ENCODE results near the gene TMEM234.

Gene TMEM234

DNA sequence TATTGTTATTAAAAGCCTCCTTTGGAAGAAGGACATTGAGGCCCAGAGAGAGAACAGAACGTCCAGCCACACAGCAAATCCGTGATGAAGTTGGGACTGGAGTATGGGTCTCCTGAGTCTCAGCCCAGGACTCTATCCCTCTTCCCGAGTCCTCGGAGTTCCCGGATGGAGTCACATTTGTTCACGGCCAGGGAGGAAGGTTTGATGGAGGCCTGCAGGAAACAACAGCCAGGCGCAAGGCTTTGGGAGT is 43.0 kb downstream of the TMEM234 start:
- peaks cover 26% of the 10 kb centered on the region for H3K4me1 ChIP-seq (ENCODE audit: control insufficient read depth, insufficient read depth, low read length)

DNA sequence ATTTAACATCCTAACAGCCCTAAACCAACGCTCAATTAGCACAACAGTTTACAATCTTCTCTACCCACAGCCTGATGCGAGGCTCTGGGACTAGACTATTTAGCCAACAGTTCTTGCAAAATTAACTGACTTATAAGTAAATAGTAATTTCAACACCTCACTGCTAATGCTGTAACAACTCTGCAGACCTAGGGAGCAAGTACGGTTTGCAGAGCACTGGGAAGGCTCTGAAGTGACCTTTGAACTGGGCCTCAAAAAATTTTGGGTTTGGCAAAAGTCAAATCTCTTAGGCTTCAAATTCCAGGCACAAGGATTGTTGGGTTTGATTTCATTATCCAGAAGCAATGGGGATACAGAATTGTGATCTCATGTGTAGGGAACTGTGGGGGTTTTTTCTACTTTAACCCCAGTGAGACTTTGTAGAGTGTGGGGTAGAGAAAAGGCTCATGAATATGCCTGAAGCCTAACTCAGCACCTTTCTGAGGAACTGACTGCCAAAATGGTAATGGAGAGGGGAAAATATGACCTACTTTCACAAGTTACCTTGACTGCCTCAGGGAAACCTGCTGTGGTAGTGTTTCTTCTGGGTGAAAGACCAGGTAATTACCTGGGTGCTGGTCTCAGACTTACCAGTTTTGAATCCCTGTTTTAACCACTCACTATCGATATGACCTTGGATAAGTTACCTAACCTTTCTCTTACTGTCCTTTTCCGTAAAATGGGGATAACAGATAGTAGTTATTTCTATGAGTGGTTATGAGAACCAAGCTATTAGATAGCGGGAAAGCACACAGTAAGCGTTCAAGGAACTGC is 43.6 kb downstream of the TMEM234 start:
- Histone ChIP-seq H3K36me3 (ENCODE audit: control insufficient read depth, insufficient read depth, low read length) (no peaks in the 10 kb centered on the region), H3K4me1 (ENCODE audit: control insufficient read depth, insufficient read depth, low read length) (peaks cover 26% of the 10 kb centered on the region), H3K27me3 (ENCODE audit: control insufficient read depth, insufficient read depth, low read length) (no peaks in the 10 kb centered on the region), H3K4me3 (ENCODE audit: low read length) (peak overlapping the region; percentile 61), H3K9ac (ENCODE audit: low read length) (peak overlapping the region; percentile 93), H3K9me3 (ENCODE audit: control insufficient read depth, low read length) (no peaks in the 10 kb centered on the region)

More for the DNA sequence above, 43.0 kb downstream of the TMEM234 start:
- H3K27me3 ChIP-seq (ENCODE audit: control insufficient read depth, insufficient read depth, low read length), result no peaks in the 10 kb centered on the region
- H3K9me3 ChIP-seq (ENCODE audit: control insufficient read depth, low read length), result no peaks in the 10 kb centered on the region
- H3K36me3 ChIP-seq (ENCODE audit: control insufficient read depth, insufficient read depth, low read length), result no peaks in the 10 kb centered on the region
- H3K4me3 ChIP-seq (ENCODE audit: low read length), result peak overlapping the region; percentile 61
- peak overlapping the region; percentile 93 for H3K9ac ChIP-seq (ENCODE audit: low read length)

DNA sequence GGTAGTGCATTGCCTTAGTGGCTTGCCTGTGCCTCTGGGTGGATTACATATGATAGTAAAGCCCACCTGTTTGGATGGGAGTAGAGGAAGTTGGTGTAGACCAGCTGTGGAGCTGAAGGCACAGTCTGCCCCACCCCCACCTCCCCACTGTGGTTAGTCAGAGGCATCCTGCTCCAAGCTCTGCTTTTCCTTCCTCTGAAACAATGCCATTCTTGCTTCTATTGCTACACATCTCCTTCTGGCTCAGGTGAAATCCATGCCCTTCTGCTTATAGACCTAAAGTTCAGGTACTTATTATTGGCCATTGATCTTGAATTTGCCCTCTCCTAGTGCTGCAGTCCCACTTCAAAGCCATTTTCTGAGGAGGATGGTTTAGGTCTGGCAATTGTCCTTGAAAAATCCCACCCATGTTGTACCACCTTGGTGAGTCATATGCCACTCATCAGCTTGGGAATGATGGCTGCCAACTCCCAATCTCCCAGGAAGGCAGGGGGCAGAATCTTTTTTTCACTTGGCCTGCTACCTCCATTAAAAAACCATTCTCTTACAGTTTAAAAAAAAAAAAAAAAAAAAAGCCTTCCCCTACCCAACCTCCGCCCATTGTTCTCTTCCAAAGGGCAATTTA is 49.4 kb downstream of the TMEM234 start:
- no peaks in the 10 kb centered on the region for H3K4me1 ChIP-seq (ENCODE audit: control insufficient read depth, insufficient read depth, low read length)
- peaks cover 13% of the 10 kb centered on the region for H3K36me3 ChIP-seq (ENCODE audit: control insufficient read depth, insufficient read depth, low read length)
- H3K4me3 ChIP-seq (ENCODE audit: low read length), result no peak overlapping the region
- H3K9me3 ChIP-seq (ENCODE audit: control insufficient read depth, low read length), result no peaks in the 10 kb centered on the region
- H3K27me3 ChIP-seq (ENCODE audit: control insufficient read depth, insufficient read depth, low read length), result no peaks in the 10 kb centered on the region
- no peak overlapping the region for H3K9ac ChIP-seq (ENCODE audit: low read length)

DNA sequence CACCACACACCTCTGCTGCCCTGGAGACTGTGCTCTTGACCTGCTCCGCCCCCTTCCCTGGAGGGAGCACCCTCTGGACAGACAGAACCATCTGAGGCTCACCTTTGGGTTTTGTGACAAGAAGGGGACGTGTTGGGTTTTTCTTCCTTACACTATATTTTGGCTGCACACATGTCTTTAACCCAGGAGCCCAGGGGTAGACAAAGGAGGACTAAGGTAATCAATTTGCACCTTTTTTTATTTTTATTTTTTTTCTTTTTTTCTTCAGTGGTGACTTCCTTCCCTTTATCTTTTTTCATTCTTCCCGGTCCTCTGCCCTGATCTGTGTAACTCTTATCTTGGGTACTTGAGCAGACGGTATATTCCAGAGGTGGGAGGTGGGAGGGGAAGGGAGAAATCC is 51.2 kb downstream of the TMEM234 start:
- H3K27me3 ChIP-seq (ENCODE audit: control insufficient read depth, insufficient read depth, low read length), result no peaks in the 10 kb centered on the region
- H3K4me1 ChIP-seq (ENCODE audit: control insufficient read depth, insufficient read depth, low read length), result no peaks in the 10 kb centered on the region
- no peaks in the 10 kb centered on the region for H3K9me3 ChIP-seq (ENCODE audit: control insufficient read depth, low read length)
- H3K36me3 ChIP-seq (ENCODE audit: control insufficient read depth, insufficient read depth, low read length), result peaks cover 17% of the 10 kb centered on the region
- H3K4me3 ChIP-seq (ENCODE audit: low read length), result no peak overlapping the region
- H3K9ac ChIP-seq (ENCODE audit: low read length), result no peak overlapping the region

All from mucosa of stomach (tissue), 1 donor.